ENCODE measurements around the gene UCK1.
A peak's percentile ranks its signal among the peaks of the same experiment; 100 is the strongest.
"Not testable (repeated sequence)": the region's sequence is repeated elsewhere in the genome, so short reads cannot be mapped to it uniquely, and the experiment has no call there.

UCK1 gene

DNA sequence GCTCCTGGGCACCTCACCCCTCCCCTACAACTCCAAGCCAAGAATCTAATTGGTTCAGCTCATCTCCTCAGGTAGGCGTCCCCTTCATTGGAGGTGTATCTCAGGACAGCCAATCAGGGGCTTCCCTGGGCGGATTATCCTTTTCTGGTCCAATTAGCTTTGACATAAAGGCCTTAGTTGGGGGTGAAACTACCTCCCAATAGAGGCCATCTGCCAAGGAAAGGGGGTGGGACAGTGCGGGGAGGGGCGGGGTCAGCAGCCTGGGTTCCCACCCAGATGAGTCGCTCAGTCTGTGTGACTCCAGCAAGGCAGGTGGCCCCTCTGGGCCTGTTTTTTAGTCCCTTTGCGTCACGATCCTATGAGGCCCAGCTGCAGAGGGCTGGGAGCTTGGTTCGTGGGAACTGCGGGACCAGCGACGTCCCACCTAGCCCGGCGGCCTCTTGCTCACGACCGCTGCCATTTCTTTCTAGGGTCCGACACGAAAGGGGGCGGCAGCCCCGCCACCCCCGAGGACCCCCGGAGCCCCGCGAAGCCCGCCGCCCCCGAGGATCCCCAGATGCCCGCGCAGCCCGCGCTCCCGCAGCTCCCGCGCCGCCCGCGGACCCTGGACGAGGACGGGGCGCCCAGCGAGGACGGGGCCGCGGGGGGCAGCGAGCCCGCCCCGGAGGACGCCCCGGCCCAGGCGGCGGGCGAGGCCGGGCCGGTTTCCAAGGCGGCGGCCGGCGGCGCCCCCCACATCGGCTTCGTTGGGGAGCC lies 23.2 kb upstream of the UCK1 start:
- DNase-seq (no peak), ATAC-seq (peak; percentile 23)

GRCh38 chr9:131552030-131552429 lies 21.0 kb upstream of the UCK1 start:
- no peak for ATAC-seq
- no peak for DNase-seq

DNA sequence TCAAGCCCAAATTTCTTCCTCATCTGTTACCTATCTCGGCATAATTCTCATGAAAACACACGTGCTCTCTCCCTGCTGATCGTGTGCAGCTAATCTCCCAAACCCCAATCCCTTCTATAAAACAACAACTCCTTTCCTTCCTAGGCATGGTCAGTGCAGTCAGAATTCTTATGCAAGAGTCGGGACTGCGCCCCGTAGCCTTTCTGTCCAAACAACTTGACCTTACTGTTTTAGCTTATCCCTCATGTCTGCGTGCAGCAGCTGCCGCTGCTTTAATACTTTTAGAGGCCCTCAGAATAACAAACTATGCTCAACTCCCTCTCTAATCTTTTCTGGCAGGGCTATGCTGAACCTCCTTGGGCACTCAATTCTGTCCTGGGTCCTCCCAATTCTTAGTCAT lies 19.4 kb upstream of the UCK1 start:
- DNase-seq, ATAC-seq: not testable (repeated sequence)

GRCh38 chr9:131549186-131549585 lies 18.1 kb upstream of the UCK1 start:
- ATAC-seq, DNase-seq: not testable (repeated sequence)

- DNase-seq (no peak), ATAC-seq (no peak)
Observed at GRCh38 chr9:131546336-131547084, 15.4 kb upstream of the UCK1 start.

DNA sequence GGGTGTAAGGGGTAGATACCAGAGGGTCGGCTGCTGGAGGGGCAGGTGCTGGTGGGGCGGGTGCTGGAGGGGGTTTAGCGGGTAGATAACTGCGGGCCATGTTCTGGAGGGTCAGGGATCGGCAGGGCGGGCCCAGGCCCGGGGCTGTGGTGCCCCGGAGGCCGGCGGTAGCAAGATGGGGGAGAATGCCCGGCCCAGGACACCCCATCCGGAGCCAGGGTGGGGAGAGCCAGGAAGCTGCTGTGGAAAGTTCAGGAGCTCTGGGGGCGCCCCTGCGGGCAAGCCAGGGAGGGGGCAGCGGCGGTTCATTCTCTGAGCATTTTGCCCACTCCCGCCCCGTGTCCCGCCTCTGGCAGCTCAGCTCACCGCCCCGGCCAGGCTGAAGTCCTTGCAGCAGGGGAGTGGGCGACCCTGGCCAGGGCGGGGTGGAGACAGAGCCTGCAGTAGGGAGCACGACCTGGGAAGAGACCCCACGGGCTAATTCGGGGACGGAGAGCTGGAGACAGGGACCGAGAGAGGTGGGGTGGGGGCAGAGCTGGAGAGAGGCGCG lies 14.8 kb upstream of the UCK1 start:
- DNase-seq (no peak), ATAC-seq (no peak)

- DNase-seq (no peak), ATAC-seq (no peak)
Observed at GRCh38 chr9:131545003-131545785, 14.1 kb upstream of the UCK1 start, which contains the start of gene PRRT1B. Gene PRRT1B (plus strand): TSS chr9:131545523. CDS start chr9:131545616, 93 bp downstream.

DNA sequence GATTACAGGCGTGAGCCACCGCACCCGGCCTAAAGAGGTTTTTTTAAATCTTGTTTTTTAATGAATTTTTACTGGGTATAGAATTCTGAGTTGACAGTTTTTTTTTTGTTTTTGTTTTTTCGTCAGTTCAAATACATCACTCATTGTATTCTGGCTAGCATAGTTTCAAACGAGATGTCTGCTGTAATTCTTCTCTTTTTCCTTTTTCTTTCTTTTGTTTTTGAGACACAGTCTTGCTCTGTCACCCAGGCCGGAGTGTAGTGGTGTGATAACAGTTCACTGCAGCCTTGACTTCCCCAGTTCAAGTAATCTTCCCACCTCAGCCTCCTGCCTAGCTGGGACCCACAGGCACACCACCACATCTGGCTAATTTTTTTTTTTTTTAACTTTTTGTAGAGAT lies 12.1 kb upstream of the UCK1 start:
- ATAC-seq (no peak), DNase-seq (no peak)

GRCh38 chr9:131539223-131539923 lies 8.3 kb upstream of the UCK1 start:
- DNase-seq (no peak), ATAC-seq (no peak)

GRCh38 chr9:131537946-131538345 lies 6.9 kb upstream of the UCK1 start:
- no peak for ATAC-seq
- no peak for DNase-seq

GRCh38 chr9:131534721-131535237 lies 3.7 kb upstream of the UCK1 start:
- ATAC-seq, result no peak
- no peak for DNase-seq

DNA sequence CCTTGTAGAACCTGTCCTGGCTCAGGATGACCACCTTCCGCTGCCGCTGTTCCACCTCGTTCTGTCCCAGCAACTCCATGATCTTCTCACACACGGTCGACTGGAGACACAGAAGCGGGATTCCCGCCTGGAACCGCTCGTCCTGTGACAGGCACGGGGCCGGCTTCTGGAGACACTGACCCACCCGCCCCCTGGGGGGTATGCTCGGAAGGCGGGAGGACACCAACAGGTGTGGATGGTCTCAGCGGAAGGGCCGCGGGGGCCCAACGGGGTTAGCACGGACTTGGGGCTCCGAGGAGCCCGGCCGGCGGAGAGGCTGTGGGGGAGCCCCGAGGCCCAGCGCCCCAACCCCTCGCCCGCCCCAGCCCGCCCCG lies 530 bp downstream of the UCK1 start:
- peak; percentile 4 for ATAC-seq
- DNase-seq, result peak; percentile 46

DNA sequence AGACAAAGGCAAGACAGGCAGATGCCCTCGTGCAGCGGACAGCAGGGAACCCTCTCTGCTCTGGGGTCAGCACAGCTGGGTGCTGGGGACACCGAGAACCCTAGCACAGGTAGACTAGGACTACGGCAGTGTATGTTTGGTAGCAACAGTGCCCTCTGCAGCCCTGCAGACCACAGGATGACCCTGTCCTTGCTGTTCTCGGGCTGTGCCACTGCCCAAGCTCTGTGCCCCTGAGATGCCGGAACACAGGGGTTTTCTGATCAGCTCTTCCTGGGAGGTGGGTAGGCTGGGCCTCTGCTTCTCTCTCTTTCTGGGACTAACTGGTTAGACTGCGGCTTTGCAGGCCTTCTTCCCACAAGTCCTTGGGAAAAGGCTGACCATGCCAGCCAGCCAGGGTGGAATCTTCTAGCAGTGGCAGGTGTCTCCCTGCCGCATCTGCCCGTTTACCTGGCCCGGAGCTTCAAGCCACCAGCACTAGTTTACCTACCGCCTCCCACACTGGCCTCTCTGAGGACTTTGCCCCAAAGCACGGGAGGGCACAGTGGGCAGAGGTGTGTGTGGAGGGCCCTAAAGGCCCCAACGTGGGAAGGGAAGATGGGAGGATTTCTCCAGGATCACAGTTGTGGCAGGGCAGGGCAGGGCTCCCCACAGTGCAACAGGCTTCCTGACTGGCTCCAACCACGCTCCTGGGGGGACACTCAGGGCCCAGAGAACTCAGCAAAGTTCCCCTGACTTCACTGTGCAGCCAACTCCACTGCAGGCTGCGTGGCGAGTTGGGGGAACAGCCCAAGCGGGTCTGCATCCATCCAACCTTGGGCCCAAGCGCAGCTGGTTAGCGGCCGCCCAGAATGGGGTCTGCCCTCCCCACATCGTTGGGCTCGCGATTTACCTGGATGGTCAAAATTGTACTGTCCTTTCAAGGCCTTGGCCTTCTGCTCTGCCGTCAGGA lies 1.2 kb downstream of the UCK1 start:
- DNase-seq (no peak), ATAC-seq (no peak)

DNA sequence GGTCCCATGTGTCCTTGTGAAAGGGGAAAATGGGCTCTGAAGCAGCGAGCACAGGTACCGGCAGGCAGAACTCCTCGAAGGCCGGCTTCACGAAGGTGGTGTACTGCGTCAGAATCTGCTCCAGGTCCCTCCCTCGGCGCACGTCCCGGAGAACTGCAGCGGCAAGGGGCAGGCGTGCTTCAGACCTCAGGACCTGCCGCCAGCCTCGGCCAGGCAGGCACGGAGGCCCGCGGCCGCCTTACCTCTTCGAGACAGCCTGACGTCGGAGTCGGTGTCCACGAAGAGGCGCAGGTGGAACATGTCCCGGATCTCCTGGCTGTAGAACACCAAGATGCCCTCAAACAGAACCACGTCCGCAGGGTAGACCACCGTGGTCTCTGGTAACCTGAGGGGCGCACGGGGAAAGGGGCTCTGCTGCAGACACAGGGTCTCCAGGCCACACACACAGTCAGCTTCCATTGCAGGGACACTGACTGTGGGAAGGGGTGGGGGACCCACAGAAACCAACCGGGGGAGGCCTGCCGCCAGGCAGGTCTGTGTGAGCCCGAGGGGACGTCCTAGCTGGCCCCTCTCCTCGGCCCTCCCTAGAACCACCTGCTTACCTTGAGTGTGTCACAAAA lies 2.1 kb downstream of the UCK1 start:
- ATAC-seq (no peak), DNase-seq (no peak)

- DNase-seq, result no peak
- ATAC-seq, result no peak
Observed at GRCh38 chr9:131528186-131528585, 2.9 kb downstream of the UCK1 start.

DNA sequence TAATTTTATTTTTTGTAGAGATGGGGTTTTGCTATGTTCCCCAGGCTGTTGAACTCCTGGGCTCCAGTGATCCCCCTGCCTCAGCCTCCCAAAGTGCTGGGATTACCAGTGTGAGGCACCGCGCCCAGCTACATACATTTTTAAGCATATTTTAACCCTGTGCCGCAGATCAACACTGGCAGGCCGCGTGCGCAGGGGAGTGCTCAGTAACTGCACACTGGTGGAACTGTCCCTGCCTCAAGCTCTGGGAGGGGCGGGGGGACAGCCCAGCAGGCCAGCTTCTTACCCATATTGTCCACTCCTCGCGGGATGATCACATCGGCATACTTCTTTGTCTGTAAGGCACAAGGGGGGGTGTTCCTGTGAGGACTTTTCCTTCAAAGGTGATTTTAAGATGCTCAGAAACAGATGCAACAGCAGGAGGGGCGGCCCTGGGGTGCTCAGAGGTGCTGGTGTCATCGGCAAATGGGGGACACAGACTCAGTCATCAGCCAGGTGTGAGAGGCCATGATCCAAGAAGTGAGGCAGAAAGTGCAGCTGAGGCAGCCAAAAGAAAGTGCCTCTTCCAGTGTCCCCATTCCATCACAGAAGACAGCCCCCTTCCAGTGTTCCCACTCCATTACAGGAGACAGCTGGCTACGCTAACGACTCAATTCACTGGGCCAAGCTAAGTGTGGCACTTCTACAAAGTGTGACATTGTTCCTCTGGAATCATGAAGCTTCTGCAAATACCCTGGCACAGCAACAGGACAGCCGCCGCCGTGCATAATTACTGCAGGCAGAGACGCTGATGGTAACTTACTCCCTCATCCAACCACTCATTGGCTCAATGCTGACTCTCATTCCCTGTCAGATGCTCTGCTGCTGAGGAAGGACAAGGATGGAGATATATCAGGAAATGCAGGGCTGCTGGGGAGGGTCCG lies 5.2 kb downstream of the UCK1 start:
- no peak for ATAC-seq

GRCh38 chr9:131524665-131525315 lies 6.3 kb downstream of the UCK1 start:
- DNase-seq (no peak), ATAC-seq (no peak)

More for the DNA sequence above, 5.2 kb downstream of the UCK1 start:
- DNase-seq, result no peak

Measured in stimulated activated naive CD8-positive, alpha-beta T cell treated with anti-CD3 and anti-CD28 coated beads, Interleukin-15, Interleukin-2, amounts not matched to agents 100 U/mL and 50 U/mL, for 24 hours (primary cell).